Neutrophil (primary cell): ENCODE measurements around the gene IFNL1.

Source experiments
- H3K27ac ChIP-seq: fragments of 200-600 bp; sonication (generic); 2 replicates; pipeline ENCODE4 v1.5.1; 2016; ENCODE audit warnings: mild to moderate bottlenecking, moderate library complexity
- H3K27me3 ChIP-seq: fragments of 200-600 bp; sonication (generic); 2 replicates; pipeline ENCODE4 v1.6.0; 2016; ENCODE audit warnings: mild to moderate bottlenecking
- H3K36me3 ChIP-seq: fragments of 200-600 bp; sonication (generic); 2 replicates; pipeline ENCODE4 v1.5.1; 2017
- H3K4me1 ChIP-seq, 2 experiments: fragments of 200-600 bp in 1 of 2; sonication (generic) in 1 of 2; 1 replicate in 1 of 2; 2 replicates in 1 of 2; pipeline versions ENCODE4 v1.5.1 to v1.6.1; 2013 to 2016; ENCODE audit warnings: low read depth in 1 of 2, low read length in 1 of 2, mild to moderate bottlenecking in 1 of 2, moderate library complexity in 1 of 2; ENCODE audit not compliant: control insufficient read depth in 1 of 2, insufficient read depth in 1 of 2
- H3K4me3 ChIP-seq, 2 experiments: fragments of 200-600 bp in 1 of 2; sonication (generic) in 1 of 2; 1 replicate in 1 of 2; 2 replicates in 1 of 2; pipeline ENCODE4 v1.5.1; 2013 to 2016; ENCODE audit warnings: low read depth in 1 of 2, low read length in 1 of 2, mild to moderate bottlenecking in 1 of 2, moderate library complexity in 1 of 2
- H3K9me3 ChIP-seq: fragments of 200-600 bp; sonication (generic); 2 replicates; pipeline ENCODE4 v1.5.1; 2016
- TF ChIP-seq, protein P1 (sequence below): fragments of 200-600 bp; sonication (generic); IDR thresholded peaks from 2 replicates; pipeline ENCODE4 v1.5.1; 2016; ENCODE audit warnings: antibody characterized with exemption

Gene IFNL1

DNA sequence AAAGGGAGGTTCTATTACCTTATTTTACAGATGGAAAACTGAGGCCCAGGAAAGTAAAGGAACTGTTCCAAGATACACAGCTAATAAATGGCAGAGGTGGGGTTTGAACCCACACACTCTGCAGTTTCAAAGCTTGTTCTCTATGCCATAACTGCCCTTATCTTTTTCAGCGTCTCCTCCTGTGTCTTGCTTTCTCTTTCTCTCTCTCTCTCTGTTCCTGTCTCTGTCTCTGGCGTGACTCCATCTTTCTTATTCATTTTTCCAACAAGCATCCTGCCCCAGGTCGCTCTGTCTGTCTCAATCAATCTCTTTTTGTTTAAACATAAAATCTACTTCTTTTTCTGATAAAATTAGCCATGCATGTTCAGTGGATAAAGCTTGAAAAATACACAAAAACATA, 44.4 kb upstream of the IFNL1 start:
- Histone ChIP-seq H3K4me1 (no peaks in the 10 kb centered on the region), H3K9me3 (no peaks in the 10 kb centered on the region), H3K27me3 (peaks cover 69% of the 10 kb centered on the region), H3K27ac (no peak overlapping the region), H3K36me3 (no peaks in the 10 kb centered on the region), H3K4me3 (no peak overlapping the region)
- TF ChIP-seq, protein P1, sequence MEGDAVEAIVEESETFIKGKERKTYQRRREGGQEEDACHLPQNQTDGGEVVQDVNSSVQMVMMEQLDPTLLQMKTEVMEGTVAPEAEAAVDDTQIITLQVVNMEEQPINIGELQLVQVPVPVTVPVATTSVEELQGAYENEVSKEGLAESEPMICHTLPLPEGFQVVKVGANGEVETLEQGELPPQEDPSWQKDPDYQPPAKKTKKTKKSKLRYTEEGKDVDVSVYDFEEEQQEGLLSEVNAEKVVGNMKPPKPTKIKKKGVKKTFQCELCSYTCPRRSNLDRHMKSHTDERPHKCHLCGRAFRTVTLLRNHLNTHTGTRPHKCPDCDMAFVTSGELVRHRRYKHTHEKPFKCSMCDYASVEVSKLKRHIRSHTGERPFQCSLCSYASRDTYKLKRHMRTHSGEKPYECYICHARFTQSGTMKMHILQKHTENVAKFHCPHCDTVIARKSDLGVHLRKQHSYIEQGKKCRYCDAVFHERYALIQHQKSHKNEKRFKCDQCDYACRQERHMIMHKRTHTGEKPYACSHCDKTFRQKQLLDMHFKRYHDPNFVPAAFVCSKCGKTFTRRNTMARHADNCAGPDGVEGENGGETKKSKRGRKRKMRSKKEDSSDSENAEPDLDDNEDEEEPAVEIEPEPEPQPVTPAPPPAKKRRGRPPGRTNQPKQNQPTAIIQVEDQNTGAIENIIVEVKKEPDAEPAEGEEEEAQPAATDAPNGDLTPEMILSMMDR, result no peak

DNA sequence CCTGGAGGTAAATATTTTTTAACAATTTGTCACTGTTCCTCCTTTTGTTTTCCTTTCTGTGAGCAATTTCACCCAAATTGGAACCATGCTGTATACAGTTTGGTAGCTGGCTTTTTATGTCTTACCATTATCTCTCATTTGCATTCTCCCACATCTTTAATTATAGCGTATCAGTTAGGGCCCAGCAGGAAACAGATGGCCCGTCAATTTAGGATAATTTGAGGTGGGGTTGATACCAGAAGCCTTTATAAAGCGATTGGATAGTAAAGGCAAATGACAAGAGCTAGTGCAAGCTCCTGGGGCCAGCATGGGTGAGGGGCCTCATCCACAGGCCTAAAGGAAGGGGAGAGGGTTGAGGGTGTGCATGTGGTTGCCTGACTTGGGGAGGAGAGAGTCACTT, 43.7 kb upstream of the IFNL1 start:
- Histone ChIP-seq H3K27me3 (peaks cover 63% of the 10 kb centered on the region), H3K9me3 (no peaks in the 10 kb centered on the region), H3K36me3 (no peaks in the 10 kb centered on the region), H3K4me3 (no peak overlapping the region), H3K27ac (no peak overlapping the region), H3K4me1 (no peaks in the 10 kb centered on the region)
- TF ChIP-seq, protein P1, result no peak

DNA sequence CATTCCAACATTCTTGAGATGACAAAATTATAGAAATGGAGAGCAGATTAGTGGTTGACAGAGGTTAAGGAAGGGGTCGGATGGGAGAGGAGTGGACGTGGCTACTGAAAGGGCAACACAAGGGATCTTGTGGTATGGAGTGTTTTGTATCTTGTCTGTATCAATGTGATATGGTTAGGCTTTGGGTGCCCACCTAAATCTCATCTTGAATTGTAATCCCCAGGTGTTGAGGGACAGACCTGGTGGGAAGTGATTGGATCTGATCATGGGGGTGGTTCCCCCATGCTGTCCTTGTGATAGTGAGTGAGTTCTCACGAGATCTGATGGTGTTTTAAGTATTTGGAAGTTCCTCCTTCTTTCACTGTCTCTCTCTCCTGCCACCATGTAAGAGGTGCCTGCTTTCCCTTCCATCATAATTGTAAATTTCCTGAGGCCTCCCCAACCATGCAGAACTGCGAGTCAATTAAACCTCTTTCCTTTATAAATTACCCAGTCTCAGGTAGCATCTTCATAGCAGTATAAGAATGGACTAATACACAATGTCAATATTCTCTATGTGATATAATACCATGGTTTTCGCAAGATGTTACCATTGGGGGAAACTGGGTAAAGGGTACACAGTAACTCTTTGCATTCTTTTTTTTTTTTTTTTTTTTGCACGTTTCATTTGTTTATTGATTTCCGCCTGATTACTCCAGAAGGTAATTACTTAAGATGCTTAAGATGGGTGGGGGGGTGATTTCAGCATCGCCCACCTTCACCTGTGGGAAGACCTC, 42.6 kb upstream of the IFNL1 start:
- Histone ChIP-seq H3K4me3 (no peak overlapping the region), H3K27me3 (peaks cover 52% of the 10 kb centered on the region), H3K4me1 (no peaks in the 10 kb centered on the region), H3K9me3 (no peaks in the 10 kb centered on the region), H3K36me3 (no peaks in the 10 kb centered on the region), H3K27ac (no peak overlapping the region)
- TF ChIP-seq, protein P1, result no peak

DNA sequence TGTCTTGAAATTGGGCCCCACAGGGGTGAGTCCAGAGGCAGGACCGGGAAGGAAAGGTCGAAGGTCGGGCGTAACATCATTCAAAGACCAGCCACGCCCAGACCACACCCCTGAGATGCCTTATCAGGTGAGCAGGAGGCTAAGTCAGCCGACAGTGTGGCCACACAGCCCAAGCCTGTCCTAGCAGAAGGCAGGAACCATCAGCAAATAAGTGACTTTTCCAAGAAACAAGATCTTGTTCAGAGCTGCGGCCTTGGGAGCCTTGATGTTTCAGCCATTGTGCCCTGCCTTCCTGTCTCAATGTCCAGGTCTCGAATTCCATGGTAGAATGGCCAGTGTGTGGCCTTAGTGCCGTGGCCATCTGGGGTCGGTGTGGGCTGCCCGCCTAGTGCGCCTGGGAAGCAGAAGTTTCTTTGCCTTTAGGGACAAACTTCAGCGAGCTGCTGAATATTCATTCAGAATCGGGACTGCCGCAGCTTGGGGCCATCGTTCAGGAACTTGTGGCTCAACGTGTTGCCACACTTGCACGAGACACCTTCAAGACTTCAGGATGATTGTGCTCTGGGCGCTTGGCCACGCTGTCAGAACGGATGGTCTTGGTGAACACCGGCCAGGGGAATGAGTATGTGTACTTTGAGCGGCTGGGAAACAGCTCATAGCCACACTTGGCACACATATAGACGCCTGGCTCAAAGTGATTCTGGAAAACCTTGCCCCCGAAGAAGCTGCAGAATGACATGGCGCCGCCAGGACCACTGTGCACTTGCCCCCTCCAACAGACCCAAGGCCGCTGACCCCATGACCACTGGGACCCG, 41.5 kb upstream of the IFNL1 start:
- TF ChIP-seq, protein P1, result no peak
- no peaks in the 10 kb centered on the region for H3K36me3 ChIP-seq
- no peak overlapping the region for H3K4me3 ChIP-seq
- peaks cover 41% of the 10 kb centered on the region for H3K27me3 ChIP-seq
- no peaks in the 10 kb centered on the region for H3K9me3 ChIP-seq
- no peak overlapping the region for H3K27ac ChIP-seq
- H3K4me1 ChIP-seq, result no peaks in the 10 kb centered on the region

DNA sequence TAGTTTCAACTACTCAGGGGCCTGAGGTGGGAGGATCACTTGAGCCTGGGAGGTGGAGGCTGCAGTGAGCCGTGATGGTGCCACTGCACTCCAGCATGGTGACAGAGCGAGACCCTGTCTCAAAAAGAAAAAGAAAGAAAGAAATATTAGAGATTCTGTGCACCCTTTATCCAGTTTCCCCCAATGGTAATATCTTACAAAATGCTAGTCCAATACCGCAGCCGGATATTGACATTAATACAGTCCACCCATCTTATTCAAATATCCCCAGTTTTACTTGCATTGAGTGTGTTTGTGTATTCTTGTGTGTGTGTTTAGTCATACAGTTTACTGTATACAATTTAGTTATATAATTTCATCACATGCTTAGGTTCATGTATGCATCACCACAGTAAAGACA, 39.0 kb upstream of the IFNL1 start:
- TF ChIP-seq, protein P1, result no peak
- Histone ChIP-seq H3K36me3 (no peaks in the 10 kb centered on the region), H3K4me3 (no peak overlapping the region), H3K9me3 (no peaks in the 10 kb centered on the region), H3K27ac (no peak overlapping the region), H3K4me1 (no peaks in the 10 kb centered on the region), H3K27me3 (peaks cover 38% of the 10 kb centered on the region)
